Urinary bladder (tissue), 4 donors: Measurements from ENCODE around the gene ADCK1. TPM values are rescaled to one million over a fixed set of nuclear protein-coding genes. Genes with fewer than 3 reads are reported as not detected.
"Not testable (repeated sequence)": the region's sequence is repeated elsewhere in the genome, so short reads cannot be mapped to it uniquely, and the experiment has no call there.

Source experiments
- DNase-seq: peaks from one replicate; pipeline ENCODE4 v3.0.0-alpha.2; 2015; ENCODE audit errors: extremely low spot score
- H3K27ac ChIP-seq: one replicate; pipeline ENCODE4 v1.5.1; 2013; ENCODE audit warnings: low read depth, mild to moderate bottlenecking, moderate library complexity
- H3K36me3 ChIP-seq: one replicate; pipeline ENCODE4 v1.6.1; 2013; ENCODE audit warnings: mild to moderate bottlenecking, moderate library complexity; ENCODE audit not compliant: insufficient read depth
- H3K4me1 ChIP-seq: one replicate; pipeline ENCODE4 v1.6.1; 2013; ENCODE audit warnings: mild to moderate bottlenecking, moderate library complexity; ENCODE audit not compliant: insufficient read depth
- H3K4me3 ChIP-seq: one replicate; pipeline ENCODE4 v1.5.1; 2013; ENCODE audit warnings: low read depth, low read length
- WGBS: extraction: QIAGEN DNeasy Blood & Tissue Kit; methylation state at CpG from one replicate; pipeline ENCODE4 v1.1.7; 2013; 5-methylcytosine and 5-hydroxymethylcytosine counted together
- polyA plus RNA-seq: library from polyadenylated mRNA; stranded (reverse); fragments of 200-250 nt; gene quantifications from one replicate; pipeline ENCODE4 v1.2.3, GENCODE V29; 2013
- total RNA-seq: library from RNA; depleted of rRNA; stranded (reverse); fragments of >200 nt; gene quantifications from one replicate; pipeline ENCODE4 v1.2.3, GENCODE V29; 2014
- donor health status: healthy with polysubstance abuse.
- donor health status: healthy.

Gene ADCK1
- total and polyA plus RNA-seq, 2 donors, result 6.1 to 9.0 TPM

DNA sequence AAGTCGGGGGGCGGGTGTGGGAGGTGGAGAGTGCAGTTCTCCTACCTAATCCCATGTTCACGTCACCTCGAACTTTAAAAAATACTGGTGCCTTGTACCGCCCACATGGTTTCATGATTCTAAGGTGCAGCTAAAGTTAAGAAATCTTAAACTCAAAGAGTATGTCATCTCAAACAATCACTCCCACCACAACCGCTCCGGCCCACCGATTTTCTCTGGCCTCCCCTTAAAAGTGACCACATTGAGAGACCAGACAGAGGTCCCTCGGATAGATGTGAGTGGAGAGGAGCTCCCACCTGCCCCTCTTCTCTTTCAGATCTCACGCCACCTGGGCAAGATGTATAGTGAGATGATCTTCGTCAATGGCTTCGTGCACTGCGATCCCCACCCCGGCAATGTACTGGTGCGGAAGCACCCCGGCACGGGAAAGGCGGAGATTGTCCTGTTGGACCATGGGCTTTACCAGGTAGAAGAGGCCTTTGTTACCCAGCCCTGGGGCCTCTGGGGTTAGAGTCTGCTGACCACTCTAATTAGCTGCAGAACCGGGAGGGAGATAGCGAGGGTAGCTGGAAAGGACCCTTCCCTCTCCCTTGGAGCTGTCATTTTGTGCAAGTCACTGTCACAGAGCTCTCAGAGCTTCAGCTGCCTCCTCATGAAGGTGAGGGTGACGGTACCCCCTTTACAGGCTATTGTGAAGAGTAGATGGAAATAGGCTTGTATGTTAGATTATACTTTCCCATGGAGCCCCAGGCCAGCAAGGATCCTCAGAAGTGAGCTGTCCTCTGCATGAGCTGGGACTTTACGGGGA is 124.4 kb downstream of the ADCK1 start:
- no peaks in the 10 kb centered on the region for H3K4me1 ChIP-seq
- no peak for DNase-seq
- no peaks in the 10 kb centered on the region for H3K36me3 ChIP-seq
- no peak overlapping the region for H3K4me3 ChIP-seq
- no peak overlapping the region for H3K27ac ChIP-seq
- WGBS, result 93% methylated on average over 22 of the region's 22 CpGs

DNA sequence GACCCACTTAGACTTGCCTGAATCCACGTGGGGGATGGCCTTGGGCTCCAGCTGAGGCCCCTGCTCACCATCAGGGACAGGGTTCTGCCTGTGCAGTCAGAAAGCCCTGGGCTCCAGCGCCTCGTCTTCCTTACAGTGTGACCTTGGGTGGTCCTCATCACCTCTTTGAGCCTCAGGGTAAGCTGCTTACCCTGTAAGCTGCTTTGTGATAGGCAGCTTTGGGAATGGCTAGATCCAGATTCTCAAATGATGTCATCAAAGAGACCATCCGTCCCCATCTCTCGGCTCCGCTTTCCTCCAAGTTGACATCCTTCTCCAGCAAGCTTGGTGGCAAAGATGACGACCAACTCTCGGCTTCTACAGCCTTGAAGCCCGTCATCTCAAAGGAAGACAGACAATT is 127.0 kb downstream of the ADCK1 start:
- WGBS, result 86% methylated on average over 9 of the region's 9 CpGs

DNA sequence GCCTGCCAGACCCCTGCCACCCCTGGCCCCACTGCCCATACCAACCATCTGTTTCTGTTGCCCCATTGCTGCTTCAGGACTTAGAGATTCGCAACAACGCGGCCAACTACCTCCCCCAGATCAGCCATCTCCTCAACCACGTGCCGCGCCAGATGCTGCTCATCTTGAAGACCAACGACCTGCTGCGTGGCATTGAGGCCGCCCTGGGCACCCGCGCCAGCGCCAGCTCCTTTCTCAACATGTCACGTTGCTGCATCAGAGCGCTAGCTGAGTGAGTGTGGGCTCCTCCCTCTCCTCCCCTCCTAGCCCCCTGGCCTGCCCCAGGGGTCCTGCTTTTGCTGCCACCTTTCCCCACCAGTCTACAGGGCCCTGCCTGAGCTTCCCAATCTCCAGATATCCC is 131.5 kb downstream of the ADCK1 start:
- Histone ChIP-seq H3K4me1 (no peaks in the 10 kb centered on the region), H3K4me3 (no peak overlapping the region), H3K27ac (no peak overlapping the region), H3K36me3 (peaks cover 7% of the 10 kb centered on the region)
- WGBS, result 97% methylated on average over 14 of the region's 14 CpGs
- no peak for DNase-seq

More for the DNA sequence above, 127.0 kb downstream of the ADCK1 start:
- Histone ChIP-seq H3K27ac (no peak overlapping the region), H3K36me3 (no peaks in the 10 kb centered on the region), H3K4me3 (no peak overlapping the region), H3K4me1 (no peaks in the 10 kb centered on the region)
- DNase-seq, result no peak

GRCh38 chr14:77936138-77936639 is 136.3 kb downstream of the ADCK1 start:
- Histone ChIP-seq H3K4me3 (no peak overlapping the region), H3K36me3 (peaks cover 7% of the 10 kb centered on the region), H3K27ac (no peak overlapping the region), H3K4me1 (no peaks in the 10 kb centered on the region)
- no peak for DNase-seq
- 95% methylated on average over 4 of the region's 4 CpGs for WGBS

GRCh38 chr14:77947372-77947771 is 147.5 kb downstream of the ADCK1 start:
- 73% methylated on average over 4 of the region's 4 CpGs for WGBS
- H3K27ac ChIP-seq, result no peak overlapping the region

DNA sequence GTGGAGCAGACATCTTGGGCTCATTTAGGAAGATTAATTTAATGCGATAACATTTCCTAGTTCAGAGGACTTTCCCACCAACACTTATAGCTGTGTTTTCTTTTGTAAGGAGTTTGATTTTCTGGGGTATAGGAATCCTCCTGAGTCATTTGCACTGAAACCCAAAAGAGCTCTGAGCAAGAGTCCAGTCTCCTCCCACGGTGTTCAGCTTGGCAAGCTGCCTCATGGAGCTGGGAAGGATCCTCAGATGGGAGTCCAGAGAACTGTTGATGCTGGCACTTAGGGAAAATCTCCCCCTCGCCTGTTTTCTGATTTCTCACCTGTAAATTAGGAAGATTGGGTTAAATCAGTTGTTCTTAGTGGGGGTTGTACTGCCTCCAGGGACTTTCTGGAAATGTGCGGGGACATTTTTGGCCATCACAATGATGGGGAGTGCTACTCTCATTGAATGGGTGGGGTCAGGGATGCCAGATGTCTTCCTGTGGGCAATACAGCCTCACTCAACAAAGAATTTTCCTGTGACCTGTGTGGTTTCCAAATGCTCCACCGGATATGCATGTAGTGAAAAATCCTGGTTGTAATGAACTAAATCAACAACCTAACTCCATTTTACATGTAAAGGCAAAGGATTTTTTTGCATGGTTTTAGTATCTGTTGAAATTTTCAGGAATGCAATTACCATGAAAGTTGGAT is 150.6 kb downstream of the ADCK1 start:
- Histone ChIP-seq H3K4me3 (no peak overlapping the region), H3K4me1 (no peaks in the 10 kb centered on the region), H3K27ac (no peak overlapping the region), H3K36me3 (no peaks in the 10 kb centered on the region)
- DNase-seq, result no peak
- WGBS, result 66% methylated on average over 5 of the region's 5 CpGs

More at GRCh38 chr14:77947372-77947771, 147.5 kb downstream of the ADCK1 start:
- H3K4me1 ChIP-seq, result no peaks in the 10 kb centered on the region
- no peak for DNase-seq
- no peak overlapping the region for H3K4me3 ChIP-seq
- H3K36me3 ChIP-seq, result no peaks in the 10 kb centered on the region

DNA sequence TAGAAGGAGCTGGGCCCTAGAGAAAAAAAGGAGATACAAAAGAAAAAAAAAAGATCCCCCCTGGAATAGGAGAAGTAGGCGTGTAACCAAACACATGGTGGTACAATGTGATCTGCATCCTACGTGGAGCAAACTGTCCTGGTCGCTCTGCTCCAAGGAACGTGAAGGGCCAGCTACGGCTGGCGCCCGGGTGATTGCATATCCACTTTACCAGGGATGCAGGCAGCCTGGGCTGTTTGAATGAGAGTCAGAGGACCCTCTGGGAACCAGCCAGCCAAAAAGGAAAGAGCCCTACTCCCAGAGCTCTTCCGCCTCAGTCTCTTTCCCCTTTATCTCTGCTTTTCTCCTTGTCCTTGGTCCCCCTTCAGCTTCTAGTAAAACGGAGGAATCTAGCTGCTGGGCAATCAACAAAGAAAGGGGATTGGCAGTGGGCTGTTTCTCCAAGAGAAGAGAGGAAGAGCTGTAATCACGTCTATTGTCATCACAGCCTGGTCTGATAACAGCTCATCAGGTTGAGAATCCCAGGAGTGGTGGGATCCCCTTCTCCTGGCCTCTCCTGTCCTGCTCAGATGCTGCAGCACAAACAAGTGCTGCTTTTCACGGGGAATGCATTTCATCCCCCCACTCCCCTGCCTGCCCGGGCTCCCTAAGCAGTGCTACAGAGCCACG is 156.0 kb downstream of the ADCK1 start:
- Histone ChIP-seq H3K36me3 (no peaks in the 10 kb centered on the region), H3K27ac (no peak overlapping the region), H3K4me1 (no peaks in the 10 kb centered on the region), H3K4me3 (no peak overlapping the region)
- no peak for DNase-seq
- WGBS, result 47% methylated on average over 13 of the region's 13 CpGs

- not testable (repeated sequence) for H3K27ac ChIP-seq, H3K36me3 ChIP-seq
- WGBS, result 50% methylated on average over 3 of the region's 3 CpGs
Observed at GRCh38 chr14:77959686-77960085, 159.8 kb downstream of the ADCK1 start.

GRCh38 chr14:77961847-77962580 is 162.1 kb downstream of the ADCK1 start:
- Histone ChIP-seq H3K4me3 (no peak overlapping the region), H3K27ac (no peak overlapping the region), H3K36me3 (no peaks in the 10 kb centered on the region), H3K4me1 (no peaks in the 10 kb centered on the region)
- no peak for DNase-seq
- WGBS, result 76% methylated on average over 9 of the region's 9 CpGs

More at GRCh38 chr14:77959686-77960085, 159.8 kb downstream of the ADCK1 start:
- H3K4me3 ChIP-seq, H3K4me1 ChIP-seq, DNase-seq: not testable (repeated sequence)

- no peak for DNase-seq
Observed at GRCh38 chr14:77962731-77963520, 163.0 kb downstream of the ADCK1 start.

GRCh38 chr14:77964586-77964985 is 164.7 kb downstream of the ADCK1 start:
- Histone ChIP-seq H3K27ac (no peak overlapping the region), H3K4me1 (no peaks in the 10 kb centered on the region), H3K4me3 (no peak overlapping the region), H3K36me3 (no peaks in the 10 kb centered on the region)
- DNase-seq, result no peak
- 98% methylated on average over 3 of the region's 3 CpGs for WGBS

More at GRCh38 chr14:77962731-77963520, 163.0 kb downstream of the ADCK1 start:
- Histone ChIP-seq H3K36me3 (no peaks in the 10 kb centered on the region), H3K27ac (no peak overlapping the region), H3K4me1 (no peaks in the 10 kb centered on the region), H3K4me3 (no peak overlapping the region)
- WGBS, result 64% methylated on average over 10 of the region's 10 CpGs

GRCh38 chr14:77965050-77965449 is 165.1 kb downstream of the ADCK1 start:
- no peak for DNase-seq
- Histone ChIP-seq H3K4me1 (no peaks in the 10 kb centered on the region), H3K36me3 (no peaks in the 10 kb centered on the region), H3K27ac (no peak overlapping the region), H3K4me3 (no peak overlapping the region)
- 90% methylated on average over 4 of the region's 4 CpGs for whole genome bisulfite sequencing
